ENCODE measurements around the gene CDC37. TPM values are rescaled to one million over a fixed set of nuclear protein-coding genes. Genes with fewer than 3 reads are reported as not detected.
"Not testable (repeated sequence)": the region's sequence is repeated elsewhere in the genome, so short reads cannot be mapped to it uniquely, and the experiment has no call there.

CDC37 gene
- total and polyA plus RNA-seq, 7 experiments from 2014 or later: 62.8 to 229 (median 177) TPM

- ChIA-PET POLR2A (interaction anchor here (2.4 kb wide), 1 partner anchor 119 kb away, joined by 31 read pairs; the partner anchor contains the start of gene ICAM1), CTCF (interaction anchor here (0.7 to 5.8 kb wide), 8 partner anchors 9 to 459 kb away, joined by 3 to 146 read pairs (median 8); partner anchors contain the start of genes CDC37, ICAM1 and TYK2)
- Mint-ChIP-seq H3K4me1 (peaks cover 0 to 8% (median 4%) of the 10 kb centered on the region in 7 donors), H3K27me3 (no peaks in the 10 kb centered on the region), H3K4me3 (no peak overlapping the region), H3K36me3 (peaks cover 5 to 13% (median 6%) of the 10 kb centered on the region in 5 donors), H3K9me3 (no peaks in the 10 kb centered on the region), H3K27ac (peak overlapping the region in 3 of 9 donors; percentile 1 to 43 (median 21))
- intact Hi-C loops (cut with micrococcal nuclease): loop anchor here (1.0 to 10.0 kb wide), 5 partner anchors 75 to 459 kb away; partner anchors contain the start of gene OLFM2 (in 1 of the 2)
- Histone ChIP-seq H3K4me1 (ENCODE audit: control insufficient read depth in 2 of 2, insufficient read depth in 2 of 2, low read length in 2 of 2) (no peaks in the 10 kb centered on the region), H3K27ac (ENCODE audit: low read depth, low read length) (no peak overlapping the region), H3K36me3 (ENCODE audit: control insufficient read depth in 2 of 3, insufficient read depth in 3 of 3, low read length in 3 of 3) (peaks cover 0 to 37% (median 3%) of the 10 kb centered on the region in 3 experiments), H3K4me3 (ENCODE audit: low read length) (no peak overlapping the region), H3K9me3 (ENCODE audit: control insufficient read depth in 2 of 3, low read length in 3 of 3) (no peaks in the 10 kb centered on the region), H3K27me3 (ENCODE audit: control insufficient read depth in 2 of 2, insufficient read depth in 2 of 2, low read length in 2 of 2) (no peaks in the 10 kb centered on the region)
- ATAC-seq: no peak
- DNase-seq: no peak
Measured at GRCh38 chr19:10389863-10390262, 13.5 kb downstream of the CDC37 start.

GRCh38 chr19:10388957-10389356 lies 14.4 kb downstream of the CDC37 start:
- Histone ChIP-seq H3K36me3 (ENCODE audit: control insufficient read depth in 2 of 3, insufficient read depth in 3 of 3, low read length in 3 of 3) (peaks cover 0 to 30% (median 3%) of the 10 kb centered on the region in 3 experiments), H3K4me3 (ENCODE audit: low read length) (no peak overlapping the region), H3K27ac (ENCODE audit: low read depth, low read length) (no peak overlapping the region), H3K9me3 (ENCODE audit: control insufficient read depth in 2 of 3, low read length in 3 of 3) (no peaks in the 10 kb centered on the region), H3K27me3 (ENCODE audit: control insufficient read depth in 2 of 2, insufficient read depth in 2 of 2, low read length in 2 of 2) (no peaks in the 10 kb centered on the region), H3K4me1 (ENCODE audit: control insufficient read depth in 2 of 2, insufficient read depth in 2 of 2, low read length in 2 of 2) (no peaks in the 10 kb centered on the region)
- POLR2A ChIA-PET: interaction anchor here (0.5 to 2.4 kb wide), 5 partner anchors 11 to 555 kb away, joined by 3 to 31 read pairs (median 3); partner anchors contain the start of gene ICAM1
- peak; percentile 62 to 82 (median 74) for DNase-seq
- CTCF ChIA-PET: interaction anchor here (0.6 to 5.8 kb wide), 19 partner anchors 8 to 458 kb away, joined by 3 to 146 read pairs (median 4); partner anchors contain the start of genes CDC37, ICAM1, ICAM4 and MRPL4
- Mint-ChIP-seq H3K9me3 (peaks cover 0 to 1% (median 0%) of the 10 kb centered on the region in 11 donors), H3K4me1 (peaks cover 0 to 8% (median 4%) of the 10 kb centered on the region in 7 donors), H3K4me3 (no peak overlapping the region), H3K27me3 (no peaks in the 10 kb centered on the region), H3K36me3 (peaks cover 5 to 13% (median 6%) of the 10 kb centered on the region in 5 donors), H3K27ac (peak overlapping the region in 7 of 9 donors; percentile 7 to 56 (median 24))
- peak; percentile 77 for ATAC-seq
- intact Hi-C loops (cut with micrococcal nuclease): loop anchor here (1.0 to 10.0 kb wide), 5 partner anchors 74 to 458 kb away; partner anchors contain the start of gene OLFM2 (in 1 of the 2)

- ChIA-PET POLR2A (interaction anchor here (1.0 kb wide), 1 partner anchor 115 kb away, joined by 4 read pairs; no protein-coding TSS in a partner anchor), CTCF (interaction anchor here (5.8 kb wide), 1 partner anchor 115 kb away, joined by 146 read pairs; the partner anchor contains the start of gene ICAM1)
- H3K4me3 Mint-ChIP-seq: no peak overlapping the region
- Histone ChIP-seq H3K4me1 (ENCODE audit: control insufficient read depth in 2 of 2, insufficient read depth in 2 of 2, low read length in 2 of 2) (peaks cover 5 to 8% of the 10 kb centered on the region in 2 donors), H3K36me3 (ENCODE audit: control insufficient read depth in 2 of 3, insufficient read depth in 3 of 3, low read length in 3 of 3) (peaks cover 0 to 4% (median 0%) of the 10 kb centered on the region in 3 experiments), H3K4me3 (ENCODE audit: low read length) (no peak overlapping the region), H3K9me3 (ENCODE audit: control insufficient read depth in 2 of 3, low read length in 3 of 3) (no peaks in the 10 kb centered on the region), H3K27me3 (ENCODE audit: control insufficient read depth in 2 of 2, insufficient read depth in 2 of 2, low read length in 2 of 2) (no peaks in the 10 kb centered on the region), H3K27ac (ENCODE audit: low read depth, low read length) (no peak overlapping the region)
- H3K9me3 Mint-ChIP-seq: peaks cover 0 to 7% (median 0%) of the 10 kb centered on the region in 11 donors
- peaks cover 0 to 3% (median 0%) of the 10 kb centered on the region in 5 donors for H3K27me3 Mint-ChIP-seq
- peaks cover 0 to 5% (median 4%) of the 10 kb centered on the region in 5 donors for H3K36me3 Mint-ChIP-seq
- intact Hi-C loops (cut with micrococcal nuclease): loop anchor here in 1 of 2 donors (10.0 kb wide), 1 partner anchor 450 kb away; the partner anchor contains the start of gene OLFM2
- no peak for ATAC-seq
- no peak for DNase-seq
- no peak overlapping the region for H3K27ac Mint-ChIP-seq
- H3K4me1 Mint-ChIP-seq: peaks cover 10 to 23% (median 21%) of the 10 kb centered on the region in 7 donors
Measured at GRCh38 chr19:10384580-10384979, 18.8 kb downstream of the CDC37 start.

GRCh38 chr19:10383223-10383499 lies 20.2 kb downstream of the CDC37 start:
- not testable (repeated sequence) for ATAC-seq
- H3K36me3 Mint-ChIP-seq: peaks cover 4 to 10% (median 6%) of the 10 kb centered on the region in 5 donors
- intact Hi-C loops (cut with micrococcal nuclease): loop anchor here in 1 of 2 donors (10.0 kb wide), 1 partner anchor 448 kb away; the partner anchor contains the start of gene OLFM2

GRCh38 chr19:10380313-10381102 lies 22.8 kb downstream of the CDC37 start, which contains the start of gene TYK2:
TYK2 (minus strand) TSS chr19:10380572; CDS start chr19:10378406, 2,166 bp downstream.
- H3K4me3 ChIP-seq (ENCODE audit: low read length): peak within 1 kb of the TSS; percentile 94
- peaks cover 5 to 10% of the 10 kb centered on the region in 2 donors for H3K4me1 ChIP-seq (ENCODE audit: control insufficient read depth in 2 of 2, insufficient read depth in 2 of 2, low read length in 2 of 2)
- Mint-ChIP-seq H3K4me1 (peaks cover 14 to 34% (median 23%) of the 10 kb centered on the region in 7 donors), H3K9me3 (peaks cover 0 to 7% (median 0%) of the 10 kb centered on the region in 11 donors), H3K4me3 (peak within 1 kb of the TSS; percentile 93 to 99 (median 94)), H3K36me3 (peaks cover 4 to 15% (median 12%) of the 10 kb centered on the region in 5 donors), H3K27ac (peak within 1 kb of the TSS; percentile 88 to 97 (median 93)), H3K27me3 (peaks cover 0 to 3% (median 0%) of the 10 kb centered on the region in 5 donors)
- intact Hi-C loops (cut with micrococcal nuclease): loop anchor here (1.0 to 10.0 kb wide), 7 partner anchors 22 to 446 kb away; partner anchors contain the start of genes CDC37 (in 2 of the 2), ICAM1 (in 2 of the 2), RAVER1 (in 2 of the 2) and DNMT1 (in 1 of the 2)
- ChIA-PET POLR2A (interaction anchor here (0.6 to 2.3 kb wide), 9 partner anchors 10 to 541 kb away, joined by 3 to 14 read pairs (median 4); partner anchors contain the start of genes CDC37, ICAM1 and RAVER1), CTCF (interaction anchor here (0.6 to 1.9 kb wide), 8 partner anchors 9 to 122 kb away, joined by 3 to 10 read pairs (median 3); partner anchors contain the start of gene ICAM1)
- H3K27me3 ChIP-seq (ENCODE audit: control insufficient read depth in 2 of 2, insufficient read depth in 2 of 2, low read length in 2 of 2): no peaks in the 10 kb centered on the region
- peak within 1 kb of the TSS; percentile 84 for H3K27ac ChIP-seq (ENCODE audit: low read depth, low read length)
- DNase-seq (peak; percentile 94 to 99 (median 97)), ATAC-seq (peak; percentile 98)
- no peaks in the 10 kb centered on the region for H3K9me3 ChIP-seq (ENCODE audit: control insufficient read depth in 2 of 3, low read length in 3 of 3)
- H3K36me3 ChIP-seq (ENCODE audit: control insufficient read depth in 2 of 3, insufficient read depth in 3 of 3, low read length in 3 of 3): peaks cover 0 to 16% (median 0%) of the 10 kb centered on the region in 3 experiments

More at GRCh38 chr19:10383223-10383499, 20.2 kb downstream of the CDC37 start:
- H3K9me3 ChIP-seq (ENCODE audit: control insufficient read depth in 2 of 3, low read length in 3 of 3); H3K27ac Mint-ChIP-seq; H3K27me3 ChIP-seq (ENCODE audit: control insufficient read depth in 2 of 2, insufficient read depth in 2 of 2, low read length in 2 of 2); H3K9me3 Mint-ChIP-seq; H3K4me1 ChIP-seq (ENCODE audit: control insufficient read depth in 2 of 2, insufficient read depth in 2 of 2, low read length in 2 of 2); H3K27me3 Mint-ChIP-seq; H3K27ac ChIP-seq (ENCODE audit: low read depth, low read length); H3K36me3 ChIP-seq (ENCODE audit: control insufficient read depth in 2 of 3, insufficient read depth in 3 of 3, low read length in 3 of 3); DNase-seq; H3K4me3 Mint-ChIP-seq; H3K4me3 ChIP-seq (ENCODE audit: low read length): not testable (repeated sequence)
- ChIA-PET POLR2A (interaction anchor here (0.7 to 1.4 kb wide), 2 partner anchors 112 to 755 kb away, joined by 3 to 4 read pairs; partner anchors contain the start of gene ICAM1), CTCF (interaction anchor here (0.6 to 1.4 kb wide), 3 partner anchors 17 to 181 kb away, joined by 3 to 7 read pairs (median 3); no protein-coding TSS in a partner anchor)
- H3K4me1 Mint-ChIP-seq: peaks cover 14 to 28% (median 23%) of the 10 kb centered on the region in 7 donors

All from naive thymus-derived CD4-positive, alpha-beta T cell (primary cell).